IPS-18c (cell line): ENCODE measurements around the gene TCP11L1.
A peak's percentile ranks its signal among the peaks of the same experiment; 100 is the strongest.

Experiments
- H3K4me3 ChIP-seq: 2 replicates; pipeline ENCODE4 v1.7.0; 2013; ENCODE audit warnings: low read depth, mild to moderate bottlenecking, low read length, moderate library complexity; ENCODE audit not compliant: insufficient read depth
- H3K9me3 ChIP-seq: one replicate; pipeline ENCODE4 v1.6.1; 2013; ENCODE audit warnings: mild to moderate bottlenecking, low read length, moderate library complexity; ENCODE audit not compliant: control insufficient read depth, insufficient read depth

Gene TCP11L1, protein sequence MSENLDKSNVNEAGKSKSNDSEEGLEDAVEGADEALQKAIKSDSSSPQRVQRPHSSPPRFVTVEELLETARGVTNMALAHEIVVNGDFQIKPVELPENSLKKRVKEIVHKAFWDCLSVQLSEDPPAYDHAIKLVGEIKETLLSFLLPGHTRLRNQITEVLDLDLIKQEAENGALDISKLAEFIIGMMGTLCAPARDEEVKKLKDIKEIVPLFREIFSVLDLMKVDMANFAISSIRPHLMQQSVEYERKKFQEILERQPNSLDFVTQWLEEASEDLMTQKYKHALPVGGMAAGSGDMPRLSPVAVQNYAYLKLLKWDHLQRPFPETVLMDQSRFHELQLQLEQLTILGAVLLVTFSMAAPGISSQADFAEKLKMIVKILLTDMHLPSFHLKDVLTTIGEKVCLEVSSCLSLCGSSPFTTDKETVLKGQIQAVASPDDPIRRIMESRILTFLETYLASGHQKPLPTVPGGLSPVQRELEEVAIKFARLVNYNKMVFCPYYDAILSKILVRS

DNA sequence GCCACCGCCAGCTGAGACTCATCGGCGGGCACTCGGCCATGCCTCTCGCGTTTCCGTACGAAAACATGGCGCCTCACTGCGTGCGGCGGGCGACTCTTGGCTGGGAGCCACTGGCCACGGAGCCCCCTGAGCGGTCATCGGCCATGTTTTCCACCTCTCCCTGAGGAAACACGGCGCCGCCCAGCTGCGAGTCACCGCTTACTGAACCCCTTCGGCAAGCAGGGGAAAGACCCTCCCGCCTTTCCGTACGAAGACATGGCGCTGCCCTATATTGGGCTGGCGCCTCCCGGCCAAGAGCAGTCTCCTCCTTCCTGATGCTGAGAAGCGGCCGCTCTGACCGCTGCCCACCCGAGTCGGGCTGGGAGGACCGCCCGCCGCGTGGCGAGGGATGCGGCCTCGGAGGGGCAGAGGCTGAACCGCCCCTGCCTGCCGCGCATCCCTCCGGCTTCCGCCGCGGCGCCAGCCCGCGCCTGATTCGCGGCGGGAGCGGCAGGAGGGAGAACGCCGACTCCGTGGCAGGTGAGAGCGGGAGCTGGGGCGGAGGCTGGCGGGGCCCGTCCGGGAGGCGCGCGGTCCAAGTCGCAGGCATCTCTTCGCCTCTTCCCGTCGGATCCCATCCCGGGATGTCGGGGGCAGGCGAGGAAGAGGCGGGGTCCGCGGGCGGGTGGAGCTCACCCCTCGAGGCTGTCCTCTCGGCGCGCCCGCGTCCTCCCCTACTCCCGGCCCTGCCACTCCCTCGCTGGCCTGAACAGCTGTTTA is at the start of gene TCP11L1:
TSS of gene TCP11L1 (plus strand) at position 299 of the 759 bp plus-strand sequence. CDS start 4,202 bp downstream, outside the sequence.
- Histone ChIP-seq H3K9me3 (peaks cover 2% of the 10 kb centered on the region), H3K4me3 (peak within 1 kb of the TSS; percentile 98)

DNA sequence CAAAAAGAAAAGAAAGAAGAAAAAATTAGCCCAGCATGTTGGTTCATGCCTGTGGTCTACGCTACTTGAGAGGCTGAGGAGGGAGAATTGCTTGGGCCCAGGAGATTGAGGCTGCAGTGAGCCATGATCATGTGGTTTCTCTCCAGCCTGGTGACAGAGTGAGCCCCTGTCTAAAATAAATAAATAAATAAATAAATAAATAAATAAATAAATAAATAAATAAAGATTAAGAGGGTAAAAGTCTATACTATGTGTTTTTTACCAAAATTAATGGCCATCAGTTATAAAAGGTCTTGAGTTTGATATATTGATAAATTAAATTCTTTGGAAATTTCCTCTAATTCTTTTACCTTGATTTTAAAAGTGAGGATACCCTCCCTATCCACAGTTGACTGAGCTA is 48.9 kb upstream of the TCP11L1 start:
- no peaks in the 10 kb centered on the region for H3K9me3 ChIP-seq

DNA sequence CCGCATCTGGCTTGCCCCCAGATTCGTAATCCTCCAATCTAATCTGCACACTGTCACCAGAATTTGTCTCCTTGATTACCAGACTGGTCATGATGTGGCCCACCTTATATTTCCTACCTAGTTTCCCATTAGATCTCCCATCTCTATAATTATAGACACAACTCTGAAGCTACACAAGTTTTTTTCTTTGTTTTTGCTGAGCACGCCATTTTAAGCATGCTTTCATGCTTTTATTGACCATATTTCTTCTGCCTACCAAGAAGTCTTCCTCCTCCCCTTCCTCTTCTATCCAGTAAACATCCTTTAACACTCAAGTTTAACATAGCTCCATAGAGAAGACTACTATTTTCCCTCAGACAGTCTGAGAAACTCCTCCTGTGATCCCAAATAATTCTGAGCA is 47.9 kb upstream of the TCP11L1 start:
- Histone ChIP-seq H3K4me3 (no peak overlapping the region), H3K9me3 (no peaks in the 10 kb centered on the region)

More for the DNA sequence above, 48.9 kb upstream of the TCP11L1 start:
- H3K4me3 ChIP-seq = no peak overlapping the region

DNA sequence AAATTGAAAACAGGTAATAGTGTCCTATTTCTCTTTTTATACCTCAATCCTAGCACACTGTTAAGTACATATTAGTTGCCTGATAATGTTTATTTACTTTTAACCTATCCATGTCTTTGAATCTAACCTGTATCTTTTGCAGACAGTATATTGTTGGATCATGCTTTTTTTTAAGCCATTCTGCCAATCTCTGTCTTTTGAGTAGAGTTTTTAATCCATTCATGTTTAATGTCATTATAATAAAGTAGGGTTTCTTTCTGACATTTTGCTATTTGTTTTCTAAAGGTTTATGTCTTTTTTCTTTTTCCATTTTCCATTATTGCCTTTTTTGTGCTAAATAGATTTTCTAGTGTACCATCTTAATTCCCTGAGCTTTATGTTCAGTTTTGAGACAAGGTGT is 47.5 kb upstream of the TCP11L1 start:
- Histone ChIP-seq H3K4me3 (no peak overlapping the region), H3K9me3 (no peaks in the 10 kb centered on the region)

DNA sequence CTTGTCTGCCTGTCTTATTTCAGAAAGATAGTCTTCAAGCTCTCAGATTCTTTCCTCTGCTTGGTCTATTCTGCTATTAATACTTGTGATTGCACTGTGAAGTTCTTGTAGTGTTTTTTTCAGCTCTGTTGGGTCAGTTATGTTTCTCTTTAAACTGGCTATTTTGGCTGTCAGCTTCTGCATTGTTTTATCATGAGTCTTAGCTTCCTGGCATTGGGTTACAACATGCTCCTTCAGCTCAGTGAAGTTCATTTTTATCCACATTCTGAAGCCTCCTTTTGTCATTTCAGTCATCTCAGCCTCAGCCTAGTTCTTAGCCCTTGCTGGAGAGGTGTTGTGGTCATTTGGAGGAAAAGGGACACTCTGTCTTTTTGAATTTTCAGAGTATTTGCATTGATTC is 39.2 kb upstream of the TCP11L1 start:
- Histone ChIP-seq H3K4me3 (no peak overlapping the region), H3K9me3 (peaks cover 2% of the 10 kb centered on the region)

DNA sequence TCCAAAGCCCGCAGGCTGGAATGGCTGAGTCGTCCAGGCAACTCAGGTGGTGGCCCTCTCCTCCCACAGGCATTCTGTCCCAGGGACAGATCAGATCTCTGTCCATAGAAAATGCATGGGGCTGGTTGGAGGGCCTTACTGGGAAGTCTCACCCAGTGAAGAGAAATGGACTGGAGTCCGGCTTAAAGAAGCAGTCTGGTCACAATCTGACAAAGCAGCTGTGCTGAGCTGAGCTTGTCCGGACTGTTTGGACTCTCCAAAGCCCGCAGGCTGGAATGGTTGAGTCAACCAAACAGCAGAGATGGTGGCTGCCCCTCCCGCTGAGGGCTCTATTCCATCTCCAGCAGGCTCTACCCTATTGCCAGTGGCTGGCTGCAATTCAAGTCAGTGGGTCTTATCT is 38.1 kb upstream of the TCP11L1 start:
- H3K4me3 ChIP-seq = no peak overlapping the region
- H3K9me3 ChIP-seq = peaks cover 2% of the 10 kb centered on the region

DNA sequence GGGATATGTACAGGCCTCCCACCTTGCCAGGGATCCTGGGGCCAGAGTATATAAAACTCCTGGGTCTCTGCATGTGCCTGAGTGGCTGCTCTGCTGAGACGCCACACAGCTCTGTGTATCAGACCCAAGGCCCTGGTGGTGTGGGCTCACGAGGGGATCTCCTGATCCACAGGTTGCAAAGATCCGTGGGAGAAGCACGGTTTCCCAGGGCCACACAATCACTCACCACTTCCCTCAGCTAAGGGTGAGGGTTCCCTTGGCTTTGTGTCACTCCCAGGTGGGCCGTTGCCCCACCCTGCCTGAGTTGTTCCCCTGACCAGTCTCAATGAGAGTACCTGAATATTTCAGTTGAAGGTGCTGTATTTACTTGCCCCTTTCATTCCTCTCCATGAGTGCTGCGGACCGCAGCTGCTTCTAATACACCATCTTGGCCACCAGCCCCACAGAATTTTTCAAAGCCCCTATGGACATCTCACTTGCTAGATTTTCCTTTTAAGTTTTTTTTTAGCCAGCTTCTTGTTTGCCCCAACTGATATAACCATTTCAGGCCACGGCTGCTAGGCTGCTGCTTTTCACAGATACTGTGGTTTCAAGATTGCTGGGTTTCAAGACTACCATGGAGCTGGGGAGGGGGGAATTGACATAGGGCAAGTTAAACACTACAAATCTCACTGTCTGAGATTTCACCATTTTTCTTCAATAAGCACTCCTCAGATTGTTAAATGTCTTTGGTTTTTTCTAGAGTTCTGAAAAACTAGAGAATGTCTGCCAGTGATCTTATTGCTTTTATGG is 37.4 kb upstream of the TCP11L1 start:
- Histone ChIP-seq H3K4me3 (no peak overlapping the region), H3K9me3 (peaks cover 2% of the 10 kb centered on the region)

DNA sequence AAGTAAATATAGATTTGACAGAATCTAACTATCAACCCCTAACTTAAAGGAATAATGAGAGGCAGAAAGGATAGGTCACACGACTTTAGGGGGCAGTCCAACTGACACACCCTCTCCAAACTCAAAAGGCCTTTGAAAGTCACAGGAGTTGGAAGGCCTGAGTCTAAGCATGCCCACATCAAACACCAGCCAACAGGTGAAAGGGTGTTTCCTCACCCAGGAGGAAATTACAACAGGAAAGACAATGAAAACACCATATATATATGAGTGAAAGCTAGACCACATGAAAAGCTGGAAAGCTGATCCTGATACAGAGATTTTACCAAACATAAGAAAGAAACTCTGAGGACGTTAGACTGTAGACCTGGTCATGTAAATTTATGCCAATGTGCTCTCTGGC is 34.2 kb upstream of the TCP11L1 start:
- H3K4me3 ChIP-seq = no peak overlapping the region
- H3K9me3 ChIP-seq = peaks cover 2% of the 10 kb centered on the region

DNA sequence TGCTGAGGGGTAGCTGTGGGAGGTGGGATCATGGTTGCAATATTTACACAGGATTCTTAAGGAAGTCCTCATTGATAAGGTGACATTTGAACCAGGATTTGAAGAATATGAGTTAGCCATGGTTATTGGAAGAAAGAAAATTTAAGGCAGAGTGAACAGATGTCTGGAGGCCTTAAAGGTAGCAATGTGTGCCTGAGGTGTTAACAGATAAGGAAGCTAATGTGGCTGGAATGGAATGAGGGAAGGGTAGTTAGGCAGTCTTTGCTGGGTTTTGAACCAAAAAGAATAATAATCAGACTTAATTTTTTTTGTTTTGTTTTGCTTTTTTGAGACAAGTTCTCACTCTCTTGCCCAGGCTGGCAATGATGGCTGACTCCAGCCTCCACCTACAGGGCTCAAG is 33.4 kb upstream of the TCP11L1 start:
- Histone ChIP-seq H3K4me3 (no peak overlapping the region), H3K9me3 (peaks cover under 1% of the 10 kb centered on the region)

DNA sequence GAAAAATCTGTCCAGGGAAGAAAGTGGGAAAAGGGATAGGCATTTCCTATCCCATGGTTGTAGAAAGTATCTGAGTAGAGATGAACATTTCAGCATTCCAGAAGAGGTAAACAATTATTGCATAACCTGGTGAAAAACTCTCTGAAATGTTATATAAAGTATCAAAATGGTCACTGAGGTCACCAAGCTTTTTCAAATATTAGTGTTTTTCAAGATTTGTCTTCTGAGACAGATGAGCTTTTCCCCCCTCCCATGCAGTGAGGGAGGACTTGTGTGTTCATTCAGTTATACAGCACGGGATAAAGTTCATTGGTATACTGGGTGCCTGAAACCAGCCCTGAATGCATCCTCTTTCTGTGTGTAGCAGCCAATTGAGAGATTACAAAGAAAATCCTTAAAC is 25.6 kb upstream of the TCP11L1 start:
- peaks cover 2% of the 10 kb centered on the region for H3K9me3 ChIP-seq
- H3K4me3 ChIP-seq = no peak overlapping the region

DNA sequence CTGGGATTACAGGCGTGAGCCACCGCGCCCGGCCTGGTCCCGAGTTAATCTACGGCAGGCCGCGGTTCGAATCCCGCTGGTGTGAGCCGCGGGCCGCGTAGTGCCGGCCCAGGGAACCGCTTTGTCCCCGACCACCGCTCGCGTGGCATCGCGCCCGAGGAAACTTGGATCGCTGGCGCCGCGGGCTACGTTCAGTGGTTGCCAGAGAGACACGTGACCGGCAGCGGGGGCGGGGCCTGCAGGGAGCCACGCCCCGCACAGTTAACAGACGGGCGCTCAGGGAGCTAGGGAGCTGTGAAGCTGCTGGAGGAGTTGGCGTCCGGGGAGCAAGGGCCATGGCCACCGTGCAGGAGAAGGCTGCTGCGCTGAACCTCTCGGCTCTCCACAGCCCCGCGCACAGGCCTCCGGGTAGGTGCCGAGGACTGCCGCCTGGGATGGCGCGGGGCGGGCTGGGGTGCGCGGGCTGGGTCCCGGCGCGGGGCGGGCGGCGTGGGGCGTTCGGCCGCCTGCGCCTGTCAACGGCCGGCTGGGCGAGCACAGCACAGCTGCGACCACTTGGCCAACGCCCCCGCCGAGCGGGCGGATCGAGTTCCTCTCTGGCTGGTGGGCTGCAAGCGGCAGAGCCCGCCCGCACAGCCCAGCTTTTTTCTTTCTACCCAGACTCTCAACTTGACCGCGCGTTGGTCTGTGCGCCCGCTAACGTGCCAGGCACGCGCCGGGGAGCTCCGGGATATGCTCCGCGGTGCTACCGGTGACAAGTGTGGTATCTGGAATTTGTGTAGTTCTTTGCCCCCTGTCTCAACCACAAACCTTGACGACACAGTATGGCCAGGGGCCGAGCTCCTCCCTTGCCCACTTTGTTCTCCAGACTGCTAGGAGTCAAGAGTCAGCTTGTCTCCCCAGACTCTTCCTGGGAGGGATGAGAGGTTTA is 23.5 kb upstream of the TCP11L1 start, which contains the start of gene DEPDC7:
TSS of gene DEPDC7 (plus strand) at position 258 of the 931 bp plus-strand sequence. CDS start at position 336, 78 bp downstream.
- H3K4me3 ChIP-seq = peak within 1 kb of the TSS; percentile 60
- peaks cover 2% of the 10 kb centered on the region for H3K9me3 ChIP-seq

DNA sequence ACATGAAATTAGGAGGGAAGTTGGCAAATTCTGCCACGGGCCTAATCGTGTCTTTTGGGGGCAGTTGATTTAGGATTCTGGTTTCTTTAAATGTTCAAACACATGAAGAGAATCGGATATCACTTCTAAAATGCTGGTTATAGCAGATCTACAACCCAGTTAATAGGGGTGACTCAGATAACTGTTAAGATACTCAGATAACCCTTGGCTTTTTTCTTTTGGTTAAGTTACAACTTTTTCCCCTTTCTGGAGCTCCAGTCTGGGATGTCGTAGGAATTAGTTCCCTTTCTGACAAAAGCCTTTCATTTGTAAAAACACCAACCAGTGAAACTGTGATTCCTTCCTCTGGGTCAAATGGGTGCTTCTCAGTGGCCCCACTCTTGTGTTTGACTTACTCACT is 22.7 kb upstream of the TCP11L1 start:
- Histone ChIP-seq H3K9me3 (peaks cover 2% of the 10 kb centered on the region), H3K4me3 (peak overlapping the region; percentile 60)

DNA sequence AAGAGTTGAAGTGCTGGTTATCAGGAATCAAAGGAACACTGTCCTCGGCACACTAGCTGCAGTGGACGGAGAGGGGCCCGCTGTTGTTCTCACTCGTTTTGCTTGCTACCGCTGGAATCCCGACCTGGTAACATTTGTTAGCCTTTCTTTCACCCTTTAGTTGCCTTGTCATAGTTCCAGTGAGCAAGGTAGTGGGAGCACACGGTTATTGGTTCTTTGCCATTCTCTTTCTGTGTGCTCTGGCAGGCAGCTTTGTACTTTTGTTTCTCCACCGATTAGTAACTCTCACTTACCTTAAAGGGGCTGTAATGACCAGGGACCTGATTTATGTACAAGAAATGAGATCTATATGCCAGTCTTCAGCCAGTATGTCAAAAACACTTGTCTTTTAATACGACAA is 21.9 kb upstream of the TCP11L1 start:
- no peak overlapping the region for H3K4me3 ChIP-seq
- peaks cover 2% of the 10 kb centered on the region for H3K9me3 ChIP-seq

DNA sequence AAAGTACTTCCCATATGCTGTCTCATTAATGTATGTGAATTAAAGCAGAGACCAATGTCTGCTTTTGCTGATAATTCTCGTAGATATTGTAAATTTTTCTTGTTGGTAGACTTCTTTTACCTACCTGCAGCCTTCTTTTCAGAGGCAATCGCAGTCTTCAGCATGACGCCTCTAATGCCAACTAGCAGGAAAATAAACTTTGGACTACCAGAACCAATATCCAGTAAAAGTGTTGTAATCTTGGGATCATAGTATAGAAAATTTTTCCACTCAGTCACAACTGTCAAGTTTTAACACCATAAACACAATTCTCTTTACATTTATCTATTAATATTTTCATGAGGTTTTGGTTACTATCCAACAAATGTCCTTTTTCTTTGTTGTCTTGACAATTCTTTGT is 21.4 kb upstream of the TCP11L1 start:
- H3K9me3 ChIP-seq = peaks cover 2% of the 10 kb centered on the region
- H3K4me3 ChIP-seq = no peak overlapping the region

DNA sequence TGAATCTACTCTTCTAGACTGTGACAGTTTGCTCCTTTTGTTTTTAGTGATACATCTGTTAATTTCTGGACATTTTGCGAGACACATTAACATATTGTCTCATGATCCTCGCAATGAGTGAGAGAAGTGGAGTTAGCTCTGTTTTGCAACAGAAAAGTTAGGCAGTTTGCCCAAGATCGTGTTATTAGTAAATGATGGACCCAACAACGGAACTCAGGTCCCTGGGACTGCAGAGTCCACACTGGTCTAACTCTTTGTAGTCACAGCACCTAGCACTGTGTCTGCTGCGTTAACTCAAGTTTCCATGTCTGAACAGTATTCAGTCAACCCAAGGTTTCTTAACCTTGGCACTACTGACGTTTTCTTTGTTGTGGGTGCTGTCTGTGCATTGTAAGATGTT is 20.5 kb upstream of the TCP11L1 start:
- Histone ChIP-seq H3K9me3 (peaks cover 2% of the 10 kb centered on the region), H3K4me3 (no peak overlapping the region)

DNA sequence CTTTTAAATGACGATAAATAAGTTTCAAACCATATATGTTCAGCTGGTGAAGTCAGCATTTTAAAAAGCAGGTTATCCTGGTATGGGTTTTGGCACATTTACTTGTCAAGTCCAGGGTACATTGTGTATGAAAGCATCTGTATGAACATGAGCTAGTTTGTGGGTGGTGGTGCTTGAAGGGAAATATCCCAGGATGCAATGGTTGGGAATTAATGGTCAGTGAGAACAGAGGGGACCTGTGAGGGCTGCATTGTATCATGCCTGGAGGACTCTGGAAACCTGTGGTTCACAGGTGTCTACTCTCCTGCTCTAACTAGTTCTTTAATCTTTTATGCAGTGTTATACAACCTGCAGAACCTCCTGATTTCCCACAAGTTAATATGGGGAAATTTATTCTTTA is 17.9 kb upstream of the TCP11L1 start:
- H3K9me3 ChIP-seq = no peaks in the 10 kb centered on the region
- H3K4me3 ChIP-seq = no peak overlapping the region
